Kidney epithelial cell (primary cell): ENCODE data around the gene SPATA24. TPM values are rescaled to one million over a fixed set of nuclear protein-coding genes. Genes with fewer than 3 reads are reported as not detected.

Experiments used
- DNase-seq: peaks from one replicate; pipeline ENCODE4 v3.0.0-alpha.2; 2010; ENCODE audit warnings: low read depth
- H3K27me3 ChIP-seq: 2 replicates; pipeline ENCODE4 v1.6.0; 2011; ENCODE audit warnings: low read length; ENCODE audit not compliant: control insufficient read depth, insufficient read depth
- H3K36me3 ChIP-seq: 2 replicates; pipeline ENCODE4 v1.5.1; 2011; ENCODE audit warnings: low read length; ENCODE audit not compliant: control insufficient read depth, insufficient read depth
- H3K4me3 ChIP-seq: 2 replicates; pipeline ENCODE4 v1.5.1; 2011; ENCODE audit warnings: low read depth, mild to moderate bottlenecking, control low read depth, low read length
- CTCF ChIP-seq: IDR thresholded peaks from 2 replicates; pipeline ENCODE4 v1.5.1; 2011; ENCODE audit warnings: mild to moderate bottlenecking, moderate library complexity, low read length, control low read depth, inconsistent platforms; ENCODE audit not compliant: insufficient read depth, poor library complexity, severe bottlenecking
- total RNA-seq: library from RNA; depleted of rRNA; stranded (reverse); fragments of >200 nt; gene quantifications from 2 replicates; pipeline ENCODE4 v1.2.3, GENCODE V29; 2015

Gene SPATA24
- total RNA-seq, 1 donor from 2014 or later, result 7.7 TPM

GRCh38 chr5:139418793-139419192 lies 14.9 kb upstream of the SPATA24 start:
- Histone ChIP-seq H3K36me3 (no peaks in the 10 kb centered on the region), H3K27me3 (no peaks in the 10 kb centered on the region), H3K4me3 (no peak overlapping the region)
- no peak for DNase-seq
- no peak for TF ChIP-seq CTCF

GRCh38 chr5:139417214-139417613 lies 13.3 kb upstream of the SPATA24 start:
- DNase-seq, result no peak
- Histone ChIP-seq H3K36me3 (no peaks in the 10 kb centered on the region), H3K4me3 (no peak overlapping the region), H3K27me3 (no peaks in the 10 kb centered on the region)
- TF ChIP-seq CTCF, result no peak

GRCh38 chr5:139416651-139417050 lies 12.8 kb upstream of the SPATA24 start:
- no peak for DNase-seq
- H3K4me3 ChIP-seq, result no peak overlapping the region
- H3K27me3 ChIP-seq, result no peaks in the 10 kb centered on the region
- no peaks in the 10 kb centered on the region for H3K36me3 ChIP-seq
- no peak for TF ChIP-seq CTCF

- no peaks in the 10 kb centered on the region for H3K27me3 ChIP-seq
- no peak for TF ChIP-seq CTCF
- H3K36me3 ChIP-seq, result no peaks in the 10 kb centered on the region
- no peak for DNase-seq
- H3K4me3 ChIP-seq, result no peak overlapping the region
These were observed 12.0 kb upstream of the SPATA24 start for GRCh38 chr5:139415869-139416268.

GRCh38 chr5:139415221-139415861 lies 11.5 kb upstream of the SPATA24 start:
- H3K36me3 ChIP-seq, result no peaks in the 10 kb centered on the region
- no peak for DNase-seq
- no peaks in the 10 kb centered on the region for H3K27me3 ChIP-seq
- no peak overlapping the region for H3K4me3 ChIP-seq
- TF ChIP-seq CTCF, result no peak

GRCh38 chr5:139414581-139415130 lies 10.8 kb upstream of the SPATA24 start:
- H3K4me3 ChIP-seq, result no peak overlapping the region
- H3K27me3 ChIP-seq, result no peaks in the 10 kb centered on the region
- DNase-seq, result no peak
- H3K36me3 ChIP-seq, result no peaks in the 10 kb centered on the region
- no peak for TF ChIP-seq CTCF
